Stimulated activated naive CD8-positive, alpha-beta T cell treated with anti-CD3 and anti-CD28 coated beads, Interleukin-15, Interleukin-2, amounts not matched to agents 100 ng/mL and 50 ng/mL, for 24 hours (primary cell): Measurements from ENCODE around the gene OTUB1.
A peak's percentile ranks its signal among the peaks of the same experiment; 100 is the strongest.
"Not testable (repeated sequence)": the region's sequence is repeated elsewhere in the genome, so short reads cannot be mapped to it uniquely, and the experiment has no call there.

Experiments used
- H3K27ac Mint-ChIP-seq: one replicate; pipeline ENCODE4 v1.8.0; 2021; ENCODE audit warnings: mild to moderate bottlenecking, mixed read lengths
- H3K27me3 Mint-ChIP-seq: one replicate; pipeline ENCODE4 v1.8.0; 2021; ENCODE audit warnings: mixed read lengths
- H3K36me3 Mint-ChIP-seq: one replicate; pipeline ENCODE4 v1.8.0; 2021; ENCODE audit warnings: low read depth, mixed read lengths
- H3K4me1 Mint-ChIP-seq: one replicate; pipeline ENCODE4 v1.8.0; 2021; ENCODE audit warnings: low read depth, mixed read lengths
- H3K4me3 Mint-ChIP-seq: one replicate; pipeline ENCODE4 v1.8.0; 2021; ENCODE audit warnings: mild to moderate bottlenecking, mixed read lengths
- H3K9me3 Mint-ChIP-seq: one replicate; pipeline ENCODE4 v1.8.0; 2021; ENCODE audit warnings: mixed read lengths

OTUB1 gene

GRCh38 chr11:64035576-64035975 lies 49.3 kb downstream of the OTUB1 start, which contains the start of gene FLRT1:
Gene FLRT1, plus strand, starts transcription at chr11:64035931. Its CDS starts 80,337 bp downstream, at chr11:64116268.
- H3K9me3 Mint-ChIP-seq: no peaks in the 10 kb centered on the region
- no peaks in the 10 kb centered on the region for H3K36me3 Mint-ChIP-seq
- H3K4me3 Mint-ChIP-seq: peak within 1 kb of the TSS; percentile 60
- peaks cover 7% of the 10 kb centered on the region for H3K4me1 Mint-ChIP-seq
- peak within 1 kb of the TSS; percentile 54 for H3K27ac Mint-ChIP-seq
- peaks cover 27% of the 10 kb centered on the region for H3K27me3 Mint-ChIP-seq

- Mint-ChIP-seq H3K4me1 (peaks cover 7% of the 10 kb centered on the region), H3K4me3 (no peak overlapping the region), H3K9me3 (no peaks in the 10 kb centered on the region), H3K27me3 (peaks cover 27% of the 10 kb centered on the region), H3K27ac (no peak overlapping the region), H3K36me3 (no peaks in the 10 kb centered on the region)
Measured at GRCh38 chr11:64036087-64037026, 50.1 kb downstream of the OTUB1 start.

DNA sequence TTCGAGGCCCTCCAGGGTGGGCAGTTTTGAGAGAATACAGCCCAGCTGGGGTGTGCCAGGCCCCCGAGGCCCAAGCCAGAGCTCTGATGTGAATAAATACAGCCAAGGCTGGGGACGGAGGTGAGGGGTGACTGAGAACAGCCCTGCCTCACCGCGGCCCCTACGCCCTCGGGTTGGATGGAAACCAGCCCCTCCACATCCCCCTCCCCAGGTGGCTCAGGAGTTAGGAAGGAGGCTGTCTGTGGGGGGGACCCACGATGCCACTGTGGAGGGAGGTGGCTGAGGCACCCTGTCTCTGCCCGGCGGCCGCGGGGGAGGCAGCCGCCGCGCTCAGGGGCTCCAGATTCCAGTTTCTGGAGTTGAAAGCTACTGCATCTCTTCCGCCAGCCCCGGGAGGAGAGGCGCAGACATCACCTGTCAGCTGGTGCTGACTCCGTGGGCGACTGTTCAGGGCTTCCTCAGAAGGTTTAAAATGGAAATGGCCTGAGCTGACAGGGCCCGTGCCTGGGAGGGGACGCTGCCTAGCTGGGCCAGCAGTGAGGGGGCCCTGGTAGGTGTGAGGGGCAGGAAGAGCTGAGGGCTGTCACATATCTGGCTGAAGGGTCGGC lies 50.9 kb downstream of the OTUB1 start:
- no peak overlapping the region for H3K4me3 Mint-ChIP-seq
- H3K9me3 Mint-ChIP-seq: no peaks in the 10 kb centered on the region
- no peaks in the 10 kb centered on the region for H3K36me3 Mint-ChIP-seq
- H3K27ac Mint-ChIP-seq: no peak overlapping the region
- H3K27me3 Mint-ChIP-seq: peaks cover 27% of the 10 kb centered on the region
- peaks cover 7% of the 10 kb centered on the region for H3K4me1 Mint-ChIP-seq

DNA sequence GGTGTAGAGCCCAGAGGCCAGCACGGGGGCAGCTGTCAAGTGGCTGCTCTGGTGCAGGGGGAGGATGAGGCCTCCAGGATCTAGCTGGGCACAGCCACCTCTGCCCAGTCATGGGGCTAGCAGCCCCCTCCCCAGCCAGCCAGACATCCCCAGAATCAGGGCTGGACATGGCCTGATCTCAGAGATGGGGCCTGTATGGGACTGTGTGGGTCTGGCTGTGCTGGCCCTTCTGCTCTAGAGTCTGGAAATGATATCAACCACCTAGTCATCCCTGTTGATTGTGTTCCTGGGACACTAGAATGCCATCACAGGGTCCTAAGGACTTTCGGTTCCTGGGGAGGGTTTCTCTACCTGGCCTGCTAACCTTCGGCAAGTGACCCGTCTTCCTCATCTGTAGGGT lies 52.3 kb downstream of the OTUB1 start:
- Mint-ChIP-seq H3K4me1 (peaks cover 7% of the 10 kb centered on the region), H3K36me3 (no peaks in the 10 kb centered on the region), H3K9me3 (no peaks in the 10 kb centered on the region), H3K27ac (no peak overlapping the region), H3K27me3 (peaks cover 20% of the 10 kb centered on the region), H3K4me3 (no peak overlapping the region)

DNA sequence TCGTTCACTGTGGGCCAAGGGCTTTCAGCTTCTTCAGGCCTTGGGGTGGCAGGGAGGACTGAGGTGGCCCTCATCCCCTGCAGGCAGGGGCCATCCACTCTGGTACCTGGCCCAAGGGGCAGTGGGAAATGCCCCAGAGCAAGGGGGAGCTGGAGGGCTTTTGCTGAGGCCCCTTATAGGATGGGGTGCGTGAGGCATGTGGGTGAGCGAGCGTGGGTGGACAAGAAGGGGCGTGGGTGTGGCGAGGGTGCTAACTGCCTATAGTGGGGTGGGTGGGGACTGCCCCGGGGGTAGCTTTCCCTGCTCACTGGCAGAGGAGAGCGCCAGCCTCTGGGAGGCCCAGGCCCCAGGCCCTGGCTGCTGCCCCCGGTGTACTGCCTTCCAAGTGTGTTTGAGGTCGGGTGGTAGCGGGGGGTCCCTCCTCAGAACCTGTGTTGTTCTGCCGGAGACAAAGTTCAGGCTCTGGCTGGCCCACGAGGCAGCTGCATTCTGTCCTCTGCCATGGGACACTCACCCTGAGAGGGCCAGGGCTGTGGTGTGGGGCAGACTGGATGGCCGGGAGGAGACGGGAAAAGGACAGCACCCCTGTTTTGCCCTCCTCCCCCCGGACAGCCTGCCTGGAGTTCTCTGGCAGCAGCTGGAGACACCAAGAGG lies 52.9 kb downstream of the OTUB1 start:
- H3K27ac Mint-ChIP-seq: no peak overlapping the region
- H3K4me1 Mint-ChIP-seq: peaks cover 7% of the 10 kb centered on the region
- H3K9me3 Mint-ChIP-seq: no peaks in the 10 kb centered on the region
- H3K4me3 Mint-ChIP-seq: no peak overlapping the region
- no peaks in the 10 kb centered on the region for H3K36me3 Mint-ChIP-seq
- peaks cover 16% of the 10 kb centered on the region for H3K27me3 Mint-ChIP-seq

DNA sequence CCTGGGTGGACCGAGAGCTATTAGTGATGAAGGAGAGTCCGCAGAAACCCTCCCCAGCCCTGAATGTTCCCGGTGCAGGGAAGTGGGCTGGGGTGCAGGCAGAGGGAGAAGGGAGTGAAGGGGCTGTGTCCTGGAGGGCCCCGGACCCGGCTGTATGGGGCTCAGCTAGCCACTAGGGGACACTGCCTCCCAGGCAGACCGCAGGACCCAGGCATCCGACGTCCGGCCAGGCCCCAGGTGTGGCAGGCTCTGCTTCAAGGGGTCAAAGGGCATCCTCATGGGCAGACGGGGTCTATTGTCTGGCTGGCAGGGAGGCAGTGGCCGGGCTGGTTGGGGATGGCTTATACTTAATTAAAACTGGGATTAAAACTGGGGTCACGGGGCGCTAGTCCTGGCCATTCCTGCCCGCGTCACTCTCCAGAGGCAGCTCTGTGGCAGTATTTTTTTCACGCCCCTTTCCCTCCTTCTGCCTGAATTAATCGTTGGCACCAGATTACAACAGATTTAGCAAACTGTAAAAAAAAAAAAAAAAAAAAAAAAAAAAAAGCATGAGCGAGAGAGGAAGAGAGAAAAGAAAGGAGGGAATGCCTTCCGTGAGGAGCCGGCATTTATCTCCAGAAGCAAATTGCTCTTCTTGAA lies 54.6 kb downstream of the OTUB1 start:
- Mint-ChIP-seq H3K4me1 (no peaks in the 10 kb centered on the region), H3K27ac (no peak overlapping the region), H3K4me3 (no peak overlapping the region), H3K27me3 (peaks cover 3% of the 10 kb centered on the region), H3K9me3 (no peaks in the 10 kb centered on the region), H3K36me3 (no peaks in the 10 kb centered on the region)

GRCh38 chr11:64041846-64042245 lies 55.6 kb downstream of the OTUB1 start:
- no peak overlapping the region for H3K4me3 Mint-ChIP-seq
- H3K9me3 Mint-ChIP-seq: no peaks in the 10 kb centered on the region
- H3K27ac Mint-ChIP-seq: no peak overlapping the region
- peaks cover 3% of the 10 kb centered on the region for H3K27me3 Mint-ChIP-seq
- H3K36me3 Mint-ChIP-seq: no peaks in the 10 kb centered on the region
- no peaks in the 10 kb centered on the region for H3K4me1 Mint-ChIP-seq

DNA sequence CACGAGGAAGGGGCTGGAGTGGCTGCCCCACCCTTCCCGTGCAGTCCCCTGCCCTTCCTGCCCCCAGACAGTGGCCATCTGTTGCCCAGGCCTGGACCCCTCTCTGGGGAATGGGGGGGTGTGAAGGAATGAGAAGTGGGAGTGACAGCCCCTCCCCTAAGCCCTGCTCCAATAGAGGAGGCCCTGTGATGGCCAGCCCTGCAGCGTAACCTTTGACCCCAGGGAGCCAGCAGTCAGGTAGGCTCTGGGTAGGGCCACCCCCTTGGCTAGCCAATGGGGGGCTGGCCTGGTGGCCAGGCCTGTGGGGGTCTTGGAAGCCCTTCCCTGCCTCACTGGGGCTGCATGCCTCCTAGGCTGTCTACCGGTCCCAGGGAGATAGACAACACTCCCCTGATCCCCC lies 56.1 kb downstream of the OTUB1 start:
- H3K9me3 Mint-ChIP-seq: no peaks in the 10 kb centered on the region
- no peak overlapping the region for H3K4me3 Mint-ChIP-seq
- no peaks in the 10 kb centered on the region for H3K4me1 Mint-ChIP-seq
- peaks cover 3% of the 10 kb centered on the region for H3K27me3 Mint-ChIP-seq
- H3K36me3 Mint-ChIP-seq: no peaks in the 10 kb centered on the region
- no peak overlapping the region for H3K27ac Mint-ChIP-seq

DNA sequence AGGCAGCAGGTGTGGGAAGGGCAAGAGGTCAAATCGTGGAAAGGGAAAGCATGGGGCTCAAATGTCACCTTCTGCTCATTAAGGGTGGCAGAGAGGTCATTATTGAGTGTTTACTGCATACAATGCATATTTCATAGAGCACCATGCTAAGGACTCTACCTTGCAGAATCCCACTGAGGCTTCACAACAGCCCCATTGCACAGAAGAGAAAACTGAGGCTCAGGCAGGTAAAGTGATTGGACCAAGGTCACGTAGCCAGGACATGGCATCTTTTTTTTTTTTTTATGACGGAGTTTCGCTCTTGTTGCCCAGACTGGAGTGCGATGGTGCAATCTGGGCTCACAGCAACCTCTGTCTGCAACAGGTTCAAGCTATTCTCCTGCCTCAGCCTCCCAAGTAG lies 57.3 kb downstream of the OTUB1 start:
- no peaks in the 10 kb centered on the region for H3K36me3 Mint-ChIP-seq
- H3K9me3 Mint-ChIP-seq: no peaks in the 10 kb centered on the region
- no peak overlapping the region for H3K4me3 Mint-ChIP-seq
- no peaks in the 10 kb centered on the region for H3K4me1 Mint-ChIP-seq
- H3K27ac Mint-ChIP-seq: no peak overlapping the region
- peaks cover 3% of the 10 kb centered on the region for H3K27me3 Mint-ChIP-seq

DNA sequence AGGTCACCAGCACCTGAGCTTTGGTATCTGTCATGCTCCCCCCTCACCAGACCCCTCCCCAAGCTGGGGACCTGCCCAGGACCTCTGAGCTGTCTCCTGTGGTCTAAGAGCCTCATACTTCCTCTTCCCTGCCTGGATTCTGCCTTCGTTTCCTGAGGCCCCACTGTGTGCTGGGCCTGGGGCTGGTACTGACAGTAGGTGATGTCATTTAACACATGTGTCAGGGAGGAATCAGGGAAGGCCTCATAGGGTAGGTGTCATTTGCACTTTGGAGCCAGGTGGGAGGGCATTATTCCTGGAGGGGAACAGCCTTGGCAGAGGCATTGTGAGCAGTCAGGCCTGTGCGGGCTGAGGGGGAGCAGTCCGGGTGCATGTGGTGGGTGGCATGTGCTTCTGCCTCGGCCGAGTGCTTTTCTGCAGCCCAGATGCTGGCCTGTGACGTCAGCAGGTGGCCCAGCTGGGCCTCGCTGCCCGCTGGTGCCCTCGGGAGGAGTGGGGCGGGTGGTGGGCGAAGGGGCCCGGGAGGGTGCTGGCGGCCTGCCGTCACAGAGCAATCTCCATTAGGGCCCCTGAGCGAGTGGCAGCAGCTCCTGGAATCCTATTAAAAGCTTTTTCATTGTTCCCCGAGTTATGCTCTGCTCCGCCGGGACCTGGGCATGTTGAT lies 58.6 kb downstream of the OTUB1 start:
- H3K27ac Mint-ChIP-seq: no peak overlapping the region
- H3K27me3 Mint-ChIP-seq: peaks cover 3% of the 10 kb centered on the region
- H3K36me3 Mint-ChIP-seq: no peaks in the 10 kb centered on the region
- no peak overlapping the region for H3K4me3 Mint-ChIP-seq
- H3K9me3 Mint-ChIP-seq: no peaks in the 10 kb centered on the region
- H3K4me1 Mint-ChIP-seq: no peaks in the 10 kb centered on the region

- Mint-ChIP-seq H3K4me3 (no peak overlapping the region), H3K9me3 (no peaks in the 10 kb centered on the region), H3K27me3 (no peaks in the 10 kb centered on the region), H3K36me3 (no peaks in the 10 kb centered on the region), H3K27ac (no peak overlapping the region), H3K4me1 (no peaks in the 10 kb centered on the region)
Measured at GRCh38 chr11:64045700-64046099, 59.5 kb downstream of the OTUB1 start.

DNA sequence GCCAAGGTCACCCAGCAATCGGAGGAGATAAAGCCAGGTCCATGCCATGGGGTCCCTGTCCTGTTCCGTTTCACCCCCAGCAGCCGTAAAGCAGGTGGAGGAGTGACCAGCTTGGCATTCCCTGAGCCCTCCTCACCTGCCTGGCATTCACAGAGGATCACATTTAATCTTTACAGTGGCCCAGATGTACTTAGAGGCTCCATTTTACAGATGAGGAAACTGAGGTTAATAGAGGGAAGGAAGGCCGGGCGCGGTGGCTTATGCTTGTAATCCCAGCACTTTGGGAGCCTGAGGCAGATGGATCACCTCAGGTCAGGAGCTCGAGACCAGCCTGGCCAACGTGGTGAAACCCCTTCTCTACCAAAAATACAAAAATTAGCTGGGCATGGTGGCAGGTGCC lies 61.1 kb downstream of the OTUB1 start:
- H3K27ac Mint-ChIP-seq, H3K36me3 Mint-ChIP-seq, H3K4me3 Mint-ChIP-seq, H3K27me3 Mint-ChIP-seq, H3K4me1 Mint-ChIP-seq, H3K9me3 Mint-ChIP-seq: not testable (repeated sequence)
